GM12878 (cell line): ENCODE results near the gene EHD1. TPM values are rescaled to one million over a fixed set of nuclear protein-coding genes. Genes with fewer than 3 reads are reported as not detected.

Experiments
- ASH2L ChIP-seq: fragments of 300-600, 200-600 bp; sonication (generic); IDR thresholded peaks from 2 replicates; pipeline ENCODE4 v1.6.1; 2017; ENCODE audit warnings: low read depth, mild to moderate bottlenecking, borderline replicate concordance
- BACH1 ChIP-seq: fragments of 450-650 bp; IDR thresholded peaks from 2 replicates; pipeline ENCODE4 v1.6.1; 2017; ENCODE audit warnings: mild to moderate bottlenecking, borderline replicate concordance
- CHD2 ChIP-seq: IDR thresholded peaks from 2 replicates; pipeline ENCODE4 v1.6.1; 2011; ENCODE audit warnings: low read depth, low read length, improper control_type of control experiment, borderline replicate concordance
- CHD4 ChIP-seq: fragments of 200-600 bp; sonication (generic); IDR thresholded peaks from 2 replicates; pipeline ENCODE4 v1.6.1; 2016; ENCODE audit warnings: mild to moderate bottlenecking
- KAT2A ChIP-seq: conservative IDR thresholded peaks from 2 replicates; pipeline ENCODE4 v1.6.1; 2011; ENCODE audit warnings: low read depth, low read length; ENCODE audit not compliant: control insufficient read depth
- MYB ChIP-seq: fragments of 150-350 bp; IDR thresholded peaks from 2 replicates; pipeline ENCODE4 v1.6.1; 2014; ENCODE audit warnings: mild to moderate bottlenecking, low read depth, low read length, borderline replicate concordance
- SP1 ChIP-seq: IDR thresholded peaks from one replicate; pipeline ENCODE4 v1.6.1; 2011; ENCODE audit warnings: low read depth, low read length
- WRNIP1 ChIP-seq: IDR thresholded peaks from 2 replicates; pipeline ENCODE4 v1.6.1; 2011; ENCODE audit warnings: low read depth, low read length, improper control_type of control experiment, borderline replicate concordance
- polyA plus RNA-seq, 11 experiments: library from polyadenylated mRNA; depleted of rRNA in 4 of 11; unstranded in 6 of 11; stranded (reverse) in 5 of 11; fragments of >200 nt; fragmentation: Nextera tagmentation in 4 of 11; fragmentation: Illumina TruSeq in 1 of 11; extraction: Ambion mirVana in 4 of 11; extraction: Trizol in 1 of 11; gene quantifications; 1 replicate in 1 of 11; 2 replicates in 10 of 11; pipeline versions ENCODE4 v1.2.1 to v1.2.3, GENCODE V29; 2011 to 2016; ENCODE audit warnings: inconsistent platforms in 2 of 11, missing spikeins in 2 of 11, low read depth in 1 of 11
- total RNA-seq, 4 experiments: library from RNA; depleted of rRNA in 3 of 4; stranded (reverse); fragments of >200 nt in 3 of 4; fragmentation: Illumina TruSeq in 1 of 4; extraction: Trizol in 1 of 4; gene quantifications; 2 replicates each; pipeline versions ENCODE4 v1.2.1 to v1.2.3, GENCODE V29; 2013 to 2021
- TF ChIP-seq, protein P1 (sequence below): IDR thresholded peaks from 2 replicates; pipeline ENCODE4 v1.6.1; 2011; ENCODE audit warnings: low read depth, low read length, improper control_type of control experiment, borderline replicate concordance
- TF ChIP-seq, protein P2 (sequence below): IDR thresholded peaks from 2 replicates; pipeline ENCODE4 v1.6.1; 2011; ENCODE audit warnings: borderline replicate concordance, low read depth, mild to moderate bottlenecking, moderate library complexity, low read length; ENCODE audit not compliant: insufficient read depth, poor library complexity, severe bottlenecking

Gene EHD1
- total and polyA plus RNA-seq, 10 of the 15 experiments (the other 5 are each of a cell fraction or from before 2014, with no cell fraction given): 1.0 to 165 (median 66.5) TPM

DNA sequence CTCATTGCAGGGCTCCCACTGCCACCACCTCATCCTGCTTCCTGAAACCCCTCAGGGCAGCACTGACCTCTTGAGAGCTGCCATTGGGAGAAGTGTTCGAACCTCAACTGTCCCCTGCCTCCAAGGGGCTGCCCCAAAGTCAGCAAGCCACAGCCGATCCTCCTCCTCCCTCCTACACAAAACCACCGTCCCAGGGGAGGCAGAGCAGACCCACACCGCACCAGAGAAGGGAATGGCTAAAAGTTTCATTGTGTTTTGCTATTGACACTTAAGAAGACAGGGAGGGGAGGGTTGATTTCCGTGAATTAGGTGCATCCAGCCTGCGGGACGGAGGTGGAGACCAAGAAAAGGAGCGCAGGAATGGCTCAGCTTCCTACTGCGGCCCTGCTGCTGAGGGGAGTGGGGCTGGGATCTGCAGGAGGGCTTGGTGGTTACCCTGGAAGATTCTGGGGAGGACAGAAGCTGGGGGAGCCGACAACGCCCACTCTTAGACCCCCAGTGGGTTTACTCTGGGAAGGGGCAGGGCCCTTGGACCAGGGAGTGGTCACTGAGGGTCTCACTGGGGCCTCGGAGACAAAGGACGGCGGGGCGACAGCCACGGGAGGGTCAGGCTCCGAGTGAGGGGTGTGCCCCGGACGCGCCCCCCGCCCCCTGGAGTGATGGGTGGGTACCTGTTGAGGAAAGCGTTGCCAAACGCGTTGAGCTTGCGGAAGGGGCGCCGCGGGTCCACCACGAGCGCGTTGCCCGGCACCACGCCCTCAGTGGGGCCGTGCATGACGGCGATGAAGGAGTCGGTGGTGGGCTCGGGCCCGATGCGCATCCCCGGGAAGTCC lies 815 bp downstream of the EHD1 start (continued):
- TF ChIP-seq CHD2 (peak; percentile 44; the same call in 1 of the 2 replicates), WRNIP1 (no peak), ASH2L (no peak), BACH1 (0 out of 2 replicates have a peak, but pooled peaks have one; percentile 45), MYB (no peak), KAT2A (no peak), CHD4 (no peak), SP1 (no peak)
- TF ChIP-seq, protein P1, sequence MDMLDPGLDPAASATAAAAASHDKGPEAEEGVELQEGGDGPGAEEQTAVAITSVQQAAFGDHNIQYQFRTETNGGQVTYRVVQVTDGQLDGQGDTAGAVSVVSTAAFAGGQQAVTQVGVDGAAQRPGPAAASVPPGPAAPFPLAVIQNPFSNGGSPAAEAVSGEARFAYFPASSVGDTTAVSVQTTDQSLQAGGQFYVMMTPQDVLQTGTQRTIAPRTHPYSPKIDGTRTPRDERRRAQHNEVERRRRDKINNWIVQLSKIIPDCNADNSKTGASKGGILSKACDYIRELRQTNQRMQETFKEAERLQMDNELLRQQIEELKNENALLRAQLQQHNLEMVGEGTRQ: no peak
- TF ChIP-seq, protein P2, sequence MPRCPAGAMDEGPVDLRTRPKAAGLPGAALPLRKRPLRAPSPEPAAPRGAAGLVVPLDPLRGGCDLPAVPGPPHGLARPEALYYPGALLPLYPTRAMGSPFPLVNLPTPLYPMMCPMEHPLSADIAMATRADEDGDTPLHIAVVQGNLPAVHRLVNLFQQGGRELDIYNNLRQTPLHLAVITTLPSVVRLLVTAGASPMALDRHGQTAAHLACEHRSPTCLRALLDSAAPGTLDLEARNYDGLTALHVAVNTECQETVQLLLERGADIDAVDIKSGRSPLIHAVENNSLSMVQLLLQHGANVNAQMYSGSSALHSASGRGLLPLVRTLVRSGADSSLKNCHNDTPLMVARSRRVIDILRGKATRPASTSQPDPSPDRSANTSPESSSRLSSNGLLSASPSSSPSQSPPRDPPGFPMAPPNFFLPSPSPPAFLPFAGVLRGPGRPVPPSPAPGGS: peak; percentile 60
